ENCODE data around the gene HID1.

Gene HID1

DNA sequence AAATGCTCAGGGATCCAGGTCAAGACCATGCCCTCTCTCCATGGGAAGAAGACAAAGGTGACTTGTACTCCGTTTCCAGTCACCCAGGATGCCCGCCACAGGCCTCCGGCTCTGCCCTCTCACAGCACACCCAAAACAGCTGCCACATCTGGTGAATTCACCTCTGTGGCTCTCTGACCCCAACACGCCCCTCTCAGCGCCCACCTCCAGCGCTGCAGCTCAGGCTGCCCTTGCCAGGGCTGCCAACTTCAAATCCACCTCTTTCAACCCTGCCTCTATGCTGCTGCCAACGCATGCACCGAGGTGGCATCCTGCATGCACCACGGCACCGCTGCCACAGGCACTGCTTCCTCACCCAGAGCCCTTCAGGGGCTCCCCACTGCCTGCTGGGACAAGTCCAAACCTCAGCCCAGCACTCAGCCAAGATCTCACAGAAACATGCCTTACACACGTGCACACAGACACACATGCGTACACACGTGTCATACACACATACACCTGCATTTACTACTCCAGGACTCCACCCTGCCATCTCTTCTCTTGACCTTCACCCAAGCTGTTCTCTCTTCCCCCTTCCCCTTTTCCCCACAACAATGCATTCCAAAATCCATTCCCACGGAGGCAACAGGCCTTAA lies 7.5 kb downstream of the HID1 start:
- no peak for DNase-seq

DNA sequence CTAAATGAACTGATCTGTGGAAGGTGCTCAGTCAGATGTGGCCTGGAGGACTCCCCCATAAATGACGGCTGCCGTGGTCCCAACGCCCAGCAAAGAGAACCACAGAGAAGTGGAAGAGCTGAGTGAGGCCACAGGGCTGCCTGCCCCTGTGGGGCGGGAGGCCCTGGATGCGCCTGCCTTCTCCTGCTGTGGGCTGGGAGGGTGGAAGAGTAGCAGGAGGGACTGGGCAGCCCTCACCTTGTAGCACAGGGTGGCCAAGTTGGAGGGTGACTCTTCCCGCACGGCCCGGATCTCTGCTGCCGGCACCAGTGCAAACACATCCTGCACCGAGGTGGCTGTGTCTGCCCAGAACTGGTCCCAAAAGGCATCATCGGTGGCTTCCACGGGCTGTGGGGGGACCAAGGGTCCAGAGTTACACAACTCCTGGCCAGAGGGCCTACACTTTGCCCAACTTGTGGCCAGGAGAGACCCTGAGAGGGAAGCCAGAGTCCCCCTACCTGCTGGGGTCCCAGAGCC lies 8.3 kb downstream of the HID1 start:
- DNase-seq, result no peak

DNA sequence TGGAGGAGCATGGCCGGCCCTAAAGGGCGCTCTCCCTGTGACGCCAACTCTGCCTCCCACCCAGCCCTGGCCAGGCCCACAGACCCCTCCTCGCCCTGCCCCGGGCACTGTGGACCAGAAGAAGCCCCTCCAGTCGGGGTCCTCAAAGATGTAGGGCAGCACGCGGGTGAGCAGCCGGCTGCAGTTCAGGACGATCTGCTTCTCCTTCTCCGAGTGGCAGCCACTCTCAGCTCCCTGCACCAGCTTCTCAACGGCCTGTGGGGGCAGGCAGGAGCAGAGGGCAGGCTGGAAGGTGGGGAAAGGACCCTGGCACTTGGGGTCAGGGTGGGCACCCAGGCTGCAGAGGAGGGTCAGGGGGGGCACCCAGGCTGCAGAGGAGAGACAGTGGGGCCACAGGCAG lies 8.9 kb downstream of the HID1 start:
- no peak for DNase-seq

DNA sequence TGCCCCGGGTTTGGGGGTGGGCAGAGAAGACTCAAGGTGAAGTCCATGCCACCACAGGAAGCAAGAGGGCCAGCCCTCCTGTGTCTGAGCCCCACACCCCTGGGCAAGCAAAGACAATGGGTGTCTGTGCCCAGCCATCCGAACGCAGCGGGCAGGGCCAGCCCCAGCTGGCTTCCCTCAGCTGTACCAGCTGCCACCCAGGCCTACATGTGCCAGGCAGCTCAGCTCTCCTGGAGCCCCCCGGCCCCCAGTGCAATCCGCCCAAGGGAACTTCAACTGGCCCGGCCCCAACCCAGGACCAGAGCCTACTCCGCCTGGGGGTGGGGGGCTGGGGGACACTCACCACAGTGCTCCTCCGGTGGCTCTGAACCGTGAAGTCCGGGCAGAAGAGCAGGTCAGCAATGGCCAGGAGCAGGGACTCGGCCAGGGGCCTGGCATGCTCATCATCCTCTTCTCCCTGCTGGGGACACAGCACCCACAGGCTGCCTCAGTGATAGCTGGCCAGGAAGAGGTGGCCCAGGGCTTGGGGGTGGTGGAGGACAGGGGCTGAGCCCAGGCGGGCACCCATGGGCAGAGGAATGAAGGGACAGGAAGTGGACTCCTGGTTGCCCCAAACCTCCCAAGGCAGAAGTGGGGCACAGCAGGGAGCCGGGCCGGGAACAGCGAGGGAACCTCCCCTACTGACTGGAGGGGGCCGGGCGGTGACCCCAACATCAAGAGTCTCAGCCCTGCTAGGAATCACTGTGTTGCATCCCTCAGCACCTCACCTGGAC lies 9.8 kb downstream of the HID1 start:
- DNase-seq, result no peak

DNA sequence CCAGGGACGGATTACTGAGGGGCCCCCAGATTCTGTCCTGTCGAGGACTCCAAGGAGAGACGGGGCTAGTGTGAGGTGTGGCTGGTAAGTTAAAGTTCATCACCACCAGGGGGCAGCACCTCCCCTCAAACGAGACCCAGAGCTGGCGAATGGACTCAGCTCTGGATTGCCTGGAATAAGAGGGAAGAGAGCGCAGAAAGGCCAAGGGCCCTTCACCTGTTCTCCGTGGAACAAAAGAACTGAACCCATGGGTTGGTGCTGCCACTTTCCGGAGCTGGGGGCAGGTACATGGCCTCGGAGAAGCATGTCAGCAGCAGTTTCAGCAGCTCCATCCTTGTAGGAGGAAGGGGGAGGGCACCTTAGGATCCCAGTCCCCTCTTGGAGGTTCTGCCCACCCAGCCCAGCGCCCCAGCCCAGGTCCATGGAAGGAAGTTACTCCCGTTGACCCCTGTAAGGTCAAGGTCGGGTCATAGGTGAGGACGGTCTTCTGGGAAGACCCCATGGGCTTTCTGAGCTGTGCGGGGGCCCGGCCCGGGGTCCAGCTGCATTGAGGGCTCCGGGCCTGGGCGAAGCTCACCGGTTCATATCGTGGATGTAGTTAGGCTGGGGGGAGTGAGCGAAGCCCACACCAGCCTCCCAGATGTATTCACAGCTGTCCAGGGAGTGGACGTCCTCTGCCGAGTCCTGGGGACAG lies 10.8 kb downstream of the HID1 start:
- DNase-seq, result peak; percentile 83 to 95

DNA sequence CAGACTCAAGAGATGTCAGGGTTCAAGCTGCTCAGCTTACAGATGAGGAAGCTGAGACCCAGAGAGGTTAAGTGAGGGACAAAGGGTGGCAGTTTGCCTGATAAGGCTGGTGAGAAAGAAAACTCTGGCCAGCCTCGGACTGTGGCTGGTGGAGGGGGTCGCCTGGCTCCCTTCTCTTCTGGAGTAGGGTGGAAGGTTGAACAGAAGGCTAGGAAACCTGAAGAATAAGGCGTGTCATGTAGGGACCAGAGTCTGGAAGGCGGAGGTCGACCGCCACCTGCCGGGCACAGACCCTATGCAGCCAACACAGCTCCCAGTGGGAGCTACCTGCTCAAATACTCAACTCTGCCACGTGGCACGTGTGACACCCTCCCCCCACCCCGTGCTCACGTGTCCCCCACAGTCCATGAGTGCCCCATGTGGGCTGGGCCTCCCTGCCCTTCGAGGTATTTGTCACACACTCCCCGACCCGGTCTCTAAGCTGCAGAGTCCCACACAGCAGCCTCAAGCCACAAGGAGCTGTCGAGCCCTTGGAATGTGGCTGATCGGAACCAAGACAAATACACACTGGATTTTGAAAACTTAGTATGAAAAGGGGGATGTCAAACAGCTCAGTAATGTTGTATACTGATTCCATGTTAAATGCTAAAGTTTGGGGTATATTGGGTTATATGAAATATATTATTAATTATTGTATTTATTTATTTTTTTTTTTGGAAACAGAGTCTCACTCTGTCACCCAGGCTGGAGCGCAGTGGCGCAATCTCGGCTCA lies 11.8 kb downstream of the HID1 start:
- peak; percentile 79 to 89 for DNase-seq

DNA sequence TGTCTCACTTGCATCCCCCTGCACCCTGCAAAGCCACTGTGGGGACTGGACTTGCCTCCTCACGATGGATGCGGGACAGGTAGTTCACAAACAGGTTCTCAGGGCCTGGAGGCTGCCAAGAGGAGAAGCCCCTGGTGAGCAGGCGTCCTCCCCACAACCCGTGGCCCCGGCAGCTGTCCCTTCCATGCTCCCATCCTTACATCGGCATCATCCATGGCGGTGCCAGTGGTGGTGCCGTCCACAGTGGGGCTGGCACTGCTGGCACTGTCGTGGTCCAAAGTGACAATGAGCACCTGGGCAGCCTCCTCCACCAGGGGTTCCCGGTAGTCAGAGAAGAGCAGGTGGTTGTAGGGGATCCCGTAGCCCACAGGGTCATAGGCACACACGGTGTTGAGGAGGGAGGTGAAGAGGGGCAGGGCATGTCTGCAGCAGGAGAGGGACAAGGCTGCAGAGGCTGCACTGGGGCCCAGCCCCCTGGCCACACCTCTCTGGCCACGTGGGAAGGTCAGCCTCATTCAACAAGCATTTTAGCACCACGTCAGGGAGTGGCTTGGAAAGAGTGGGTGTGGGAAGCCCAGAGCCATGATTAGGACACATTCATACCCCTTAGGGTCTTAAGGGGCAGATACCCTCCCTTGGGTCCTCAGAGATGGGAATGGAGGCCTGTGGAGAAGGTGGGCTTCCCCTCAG lies 12.6 kb downstream of the HID1 start:
- no peak for DNase-seq

DNA sequence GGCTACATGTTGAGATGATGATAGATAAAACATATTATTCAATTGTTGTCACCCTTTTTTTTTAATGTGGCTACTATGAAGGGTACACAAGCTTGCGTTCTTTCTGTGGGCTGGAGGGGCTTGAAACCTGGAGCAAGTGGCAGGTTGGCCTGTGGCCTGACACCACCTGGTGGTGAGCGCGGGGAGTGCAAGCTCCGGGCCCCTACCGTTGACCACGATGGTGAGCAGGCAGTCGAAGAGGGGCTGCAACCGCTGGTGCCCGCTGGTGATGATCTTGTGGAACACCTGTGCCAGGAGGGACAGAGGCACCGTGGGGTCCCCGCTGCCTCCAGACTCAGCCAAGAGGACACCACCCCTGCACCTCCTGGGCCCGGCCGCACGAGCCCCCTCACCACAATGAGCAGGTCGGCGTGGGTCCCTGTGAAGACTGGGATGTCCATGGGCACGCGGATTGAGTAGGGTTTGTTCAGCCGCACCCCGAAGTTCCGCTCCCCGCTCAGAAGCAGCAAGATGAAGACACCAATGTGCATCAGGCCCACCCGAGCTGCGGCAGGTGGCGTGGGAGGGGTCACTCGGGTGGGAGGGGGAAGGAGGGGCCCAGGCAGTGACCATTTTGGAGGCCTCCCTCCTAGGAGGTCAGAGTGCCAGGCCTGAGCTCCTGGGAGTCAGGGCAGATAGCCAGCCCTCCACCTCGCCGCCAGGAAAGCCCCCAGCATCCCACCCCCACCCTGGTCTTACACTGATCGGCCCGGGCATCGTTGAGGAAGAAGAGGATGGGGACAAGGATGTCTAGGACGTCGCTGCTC lies 14.4 kb downstream of the HID1 start:
- peak in 1 of 2 experiments; percentile 76 for DNase-seq

DNA sequence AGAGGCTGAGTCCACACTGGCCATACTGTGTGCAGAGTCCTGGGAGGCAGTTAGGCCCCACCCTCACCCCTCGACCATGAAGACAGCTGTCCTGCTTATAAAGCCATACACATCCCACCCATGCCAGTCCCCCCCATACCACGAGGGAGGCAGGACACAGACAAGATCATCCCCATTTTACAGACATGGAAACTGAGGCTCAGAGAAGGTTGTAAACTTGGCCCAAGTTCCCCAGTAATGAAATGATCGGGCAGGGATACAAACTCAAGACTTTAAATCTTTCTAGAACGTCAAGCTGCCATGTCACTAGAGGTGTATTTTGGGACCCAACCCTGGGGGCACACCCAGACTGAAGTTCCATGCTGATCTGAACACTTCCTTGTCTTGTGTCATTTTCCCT lies 16.5 kb downstream of the HID1 start:
- DNase-seq, result no peak

DNA sequence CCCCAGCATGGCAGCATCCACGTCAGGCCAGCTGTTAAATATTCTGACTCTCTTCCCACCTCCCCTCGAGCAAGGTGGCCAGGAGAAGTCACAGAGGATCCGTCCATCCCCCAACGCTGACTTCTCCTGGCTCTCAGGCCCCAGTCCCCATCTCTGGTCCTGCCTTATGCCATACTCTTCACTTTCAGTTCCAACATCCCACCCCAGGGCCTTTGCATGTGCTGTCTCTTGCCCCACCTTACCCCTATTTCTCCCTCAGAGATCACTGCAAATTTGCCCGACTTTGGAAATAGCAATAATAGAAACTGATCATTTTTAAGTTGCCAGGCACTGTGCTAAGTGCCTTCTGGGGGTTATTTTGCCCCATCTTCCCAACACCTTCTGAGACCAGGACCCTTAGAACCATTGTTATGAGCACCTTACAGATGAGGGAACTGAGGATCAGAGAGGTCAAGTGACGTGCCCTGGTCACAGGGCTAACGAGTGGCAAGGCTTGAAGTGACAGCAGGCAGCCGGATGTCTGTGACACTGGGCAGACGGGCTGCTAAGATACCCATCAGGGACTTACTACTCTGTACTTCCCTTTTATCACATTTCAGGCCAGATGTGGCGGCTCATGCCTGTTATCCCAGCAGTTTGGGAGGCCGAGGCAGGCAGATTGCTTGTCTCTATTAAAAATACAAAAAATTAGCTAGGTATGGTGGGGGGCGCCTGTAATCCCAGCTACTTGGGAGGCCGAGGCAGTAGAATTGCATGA lies 17.7 kb downstream of the HID1 start:
- DNase-seq, result no peak

DNA sequence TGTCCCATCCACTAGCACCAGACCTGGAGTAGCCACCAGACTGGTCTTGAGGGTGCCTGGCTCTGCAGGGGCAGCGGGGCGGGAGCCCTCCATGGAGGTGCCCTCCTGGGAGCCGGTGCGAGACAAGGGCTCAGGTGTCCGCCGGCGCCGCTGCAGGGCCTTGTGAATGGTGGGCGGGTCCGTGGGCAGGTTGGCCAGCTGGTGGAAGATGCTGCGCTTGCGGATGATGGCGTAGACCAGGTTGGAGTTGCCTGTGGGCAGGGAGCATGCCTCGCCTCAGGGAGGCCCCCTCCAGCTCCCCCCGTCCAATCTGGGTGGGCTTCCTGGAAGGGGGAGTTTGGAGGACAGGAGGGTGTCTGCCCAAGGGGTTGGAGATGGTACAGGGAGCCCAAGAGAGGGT lies 18.4 kb downstream of the HID1 start:
- no peak for DNase-seq

DNA sequence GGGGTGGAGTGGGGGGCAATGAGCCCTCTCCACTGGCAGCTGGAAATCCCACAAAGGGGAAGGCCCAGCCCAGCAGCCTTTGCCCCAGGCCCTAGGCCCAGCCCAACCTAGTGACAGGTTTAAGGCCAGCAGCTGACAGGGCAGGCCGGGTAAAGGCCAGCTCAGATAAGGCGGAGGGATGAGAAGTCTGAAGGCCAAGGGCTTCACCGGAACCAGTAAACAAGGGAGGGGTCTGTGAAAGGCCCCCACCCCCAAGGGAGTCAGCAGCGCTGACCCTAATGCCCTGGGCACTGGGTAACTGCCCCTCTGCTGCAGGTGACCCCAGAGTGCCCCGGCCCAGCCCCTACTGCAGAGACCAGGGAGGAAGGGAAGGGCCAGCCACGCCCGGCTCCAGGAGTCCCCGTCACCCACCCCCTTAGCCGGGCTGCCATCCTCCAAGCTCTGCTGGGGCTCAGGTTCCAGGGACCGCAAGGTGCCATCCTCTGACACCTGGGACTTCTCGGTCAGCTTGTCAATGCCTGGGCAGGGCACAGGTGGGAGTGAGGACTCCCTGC lies 19.3 kb downstream of the HID1 start:
- no peak for DNase-seq

DNA sequence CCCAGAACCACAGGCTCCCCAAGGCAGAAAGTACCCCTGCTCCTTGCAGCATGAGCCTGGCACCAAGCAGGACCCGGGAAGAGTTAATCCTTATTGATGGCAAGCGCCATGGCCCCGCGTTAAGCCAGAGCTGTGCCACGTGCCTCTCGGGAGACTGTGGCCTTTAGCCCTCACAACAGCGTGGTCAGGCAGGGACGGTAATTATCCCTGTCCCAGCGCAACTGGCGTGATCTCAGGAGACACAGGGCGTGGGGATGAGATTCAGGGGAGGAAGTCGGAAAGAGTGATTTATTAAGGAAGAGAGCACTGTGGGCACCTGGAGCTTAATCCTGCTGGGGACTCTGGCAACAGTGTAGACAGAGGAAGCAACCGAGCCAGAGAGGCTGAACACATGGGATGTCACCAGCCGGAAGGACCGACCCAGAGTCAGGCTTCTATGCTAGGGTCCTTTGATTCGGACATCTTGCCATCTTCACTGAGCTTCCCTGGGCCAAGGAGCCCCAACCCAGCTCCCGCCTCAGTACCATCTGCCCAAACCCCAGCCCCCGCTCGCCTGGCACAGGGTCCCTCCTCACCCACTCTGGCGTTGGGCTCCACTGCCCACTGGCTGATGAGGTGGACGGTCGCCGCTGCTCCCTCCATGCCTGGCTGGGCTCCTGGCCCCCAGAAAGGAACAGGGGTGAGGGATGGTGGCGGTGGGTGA lies 20.0 kb downstream of the HID1 start:
- no peak for DNase-seq

DNA sequence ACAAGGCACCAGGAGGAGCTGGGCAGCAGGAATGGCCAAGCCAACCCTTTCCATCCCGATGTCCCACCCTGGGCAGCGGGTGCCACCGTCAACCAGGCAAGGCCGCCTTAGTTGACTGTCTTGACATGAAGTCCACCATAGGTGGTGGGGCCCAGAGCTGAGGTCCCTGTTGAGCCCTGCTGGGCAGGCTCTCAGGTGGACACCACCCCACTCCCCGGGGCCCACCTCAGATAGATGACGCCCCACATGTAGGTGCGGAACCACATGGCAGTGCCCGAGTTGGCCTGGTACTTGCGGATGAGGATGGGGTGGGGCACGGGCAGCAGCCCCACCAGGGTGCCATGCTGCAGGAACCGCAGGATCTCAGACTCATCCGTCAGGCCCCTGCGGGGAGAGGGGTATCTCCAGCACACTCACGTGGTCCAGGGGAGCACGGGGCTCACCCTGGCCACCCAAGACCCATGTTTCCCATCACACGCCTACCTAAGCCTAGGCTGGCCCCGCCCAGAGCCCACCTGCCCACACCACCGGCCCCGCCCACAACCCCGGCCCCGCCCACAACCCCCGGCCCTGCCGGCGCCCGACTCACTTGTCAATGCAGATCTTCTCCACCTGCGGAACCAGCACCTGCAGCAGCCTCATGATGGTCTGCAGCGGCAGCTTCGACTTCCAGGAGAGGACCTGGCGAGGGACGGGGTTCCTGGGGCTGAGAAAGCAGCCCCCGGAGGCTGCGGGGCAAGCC lies 20.7 kb downstream of the HID1 start:
- DNase-seq, result no peak

DNA sequence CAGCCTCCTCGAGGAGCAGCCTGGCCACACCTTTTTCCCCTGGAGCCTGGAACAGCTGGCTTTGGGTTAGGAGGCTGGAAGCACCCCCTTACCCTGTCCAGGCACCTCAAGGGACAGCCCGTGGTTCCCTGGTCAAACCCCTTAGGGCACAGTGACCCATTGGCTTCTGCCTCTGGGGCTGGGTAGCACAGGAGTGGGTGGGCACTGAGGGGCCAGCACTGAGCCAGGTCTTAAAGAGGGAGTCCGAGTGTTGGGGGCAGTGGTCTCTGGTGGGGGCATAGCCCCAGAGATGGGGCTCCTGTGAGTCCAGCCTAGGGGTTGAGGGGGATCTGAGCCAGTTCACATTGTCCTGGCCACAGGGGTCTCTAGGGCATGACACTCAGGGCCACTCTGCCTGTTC lies 21.5 kb downstream of the HID1 start:
- DNase-seq, result no peak

DNA sequence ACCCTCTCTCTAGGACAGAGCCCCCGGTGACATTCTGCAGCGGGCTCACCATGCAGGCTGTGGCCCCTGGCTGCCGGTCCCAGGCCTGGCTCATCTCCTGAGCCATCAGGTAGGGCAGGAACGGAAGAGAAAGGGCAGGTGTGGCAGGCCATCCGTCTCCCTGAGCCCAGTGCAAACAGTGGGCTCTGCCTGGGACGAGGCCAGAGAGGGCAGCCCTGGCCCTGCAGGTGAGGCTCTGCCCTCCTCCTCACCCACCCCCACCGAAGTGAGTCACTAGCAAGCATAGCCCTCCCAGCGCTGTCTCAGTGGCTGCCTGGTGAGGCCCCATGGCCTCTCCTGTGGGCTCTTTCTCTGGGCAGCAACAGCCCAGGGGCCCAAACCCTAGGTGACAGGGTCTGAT lies 22.4 kb downstream of the HID1 start:
- peak in 1 of 2 experiments; percentile 58 for DNase-seq

DNA sequence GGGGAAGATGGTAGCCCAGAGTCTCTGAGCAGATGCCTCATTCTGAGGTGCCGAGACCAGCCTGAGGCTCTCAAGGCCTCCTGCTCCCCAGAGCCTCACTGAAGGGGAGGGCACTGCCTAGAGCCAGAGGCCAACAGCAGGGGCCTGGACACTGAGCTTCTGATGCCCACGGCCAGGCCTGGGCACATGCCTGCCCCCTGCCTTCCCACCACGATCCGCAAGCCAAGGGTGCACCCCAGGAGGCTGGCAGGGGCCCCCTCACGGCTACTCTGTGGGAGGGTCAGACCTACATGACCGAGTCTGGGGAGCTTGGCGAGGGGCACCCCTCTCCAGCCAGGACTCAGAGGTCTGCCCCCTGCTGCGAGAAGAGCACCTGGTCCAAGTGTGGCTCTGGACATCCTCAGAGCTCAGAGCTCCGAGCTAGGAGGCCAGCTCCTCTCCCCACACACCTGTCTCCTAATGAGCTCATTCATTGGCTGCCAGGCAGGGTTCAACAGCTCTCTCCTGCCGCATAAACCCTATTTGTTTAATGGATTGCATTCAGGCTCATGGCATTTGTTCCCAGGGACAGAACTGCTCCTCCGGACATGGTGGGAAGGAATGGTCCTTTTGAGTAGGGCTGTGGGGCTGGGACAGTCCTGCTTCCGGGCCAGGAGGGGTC lies 23.0 kb downstream of the HID1 start:
- DNase-seq, result peak in 1 of 2 experiments; percentile 74

DNA sequence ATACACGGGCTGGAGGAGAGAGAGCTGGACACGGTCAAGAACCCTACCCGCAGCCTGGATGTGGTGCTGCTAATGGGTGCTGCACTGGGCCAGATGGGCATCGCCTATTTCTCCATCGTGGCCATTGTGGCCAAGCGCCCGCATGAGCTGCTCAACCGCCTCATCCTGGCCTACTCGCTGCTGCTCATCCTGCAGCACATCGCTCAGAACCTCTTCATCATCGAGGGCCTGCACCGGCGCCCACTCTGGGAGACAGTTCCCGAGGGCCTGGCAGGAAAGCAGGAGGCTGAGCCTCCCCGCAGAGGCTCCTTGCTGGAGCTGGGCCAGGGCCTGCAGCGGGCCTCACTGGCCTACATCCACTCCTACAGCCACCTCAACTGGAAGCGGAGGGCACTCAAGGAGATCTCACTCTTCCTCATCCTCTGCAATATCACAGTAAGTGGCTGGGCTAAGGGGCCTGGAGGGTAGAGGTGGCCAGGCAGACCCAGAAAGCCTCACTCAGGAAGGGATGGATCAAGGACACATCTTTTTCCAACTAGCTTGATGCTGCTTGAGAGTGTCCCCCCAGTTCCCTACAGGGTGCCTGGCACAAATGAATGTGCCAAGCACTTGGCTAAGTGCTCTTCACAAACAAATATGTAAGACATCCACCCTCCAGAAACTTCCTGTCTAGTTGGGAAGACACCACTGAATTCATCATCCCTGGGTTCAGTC lies 25.4 kb downstream of the HID1 start:
- no peak for DNase-seq
